AG09309 (cell line): ENCODE data around the gene LYPD5.
A peak's percentile ranks its signal among the peaks of the same experiment; 100 is the strongest.

Experiments used
- DNase-seq: peaks from one replicate; pipeline ENCODE4 v3.0.0-alpha.2; 2010; ENCODE audit warnings: low read depth
- H3K4me3 ChIP-seq: 2 replicates; pipeline ENCODE4 v1.5.1; 2011; ENCODE audit warnings: mild to moderate bottlenecking, low read depth, low read length, moderate library complexity; ENCODE audit not compliant: control insufficient read depth
- CTCF ChIP-seq: IDR thresholded peaks from 2 replicates; pipeline ENCODE4 v1.5.1; 2011; ENCODE audit warnings: mild to moderate bottlenecking, low read depth, low read length, inconsistent platforms; ENCODE audit not compliant: insufficient read depth, control insufficient read depth; ENCODE audit errors: missing control alignments

LYPD5 gene

GRCh38 chr19:43754503-43755255 lies 47.6 kb downstream of the LYPD5 start, which contains the start of gene SMG9:
Gene SMG9 (minus strand): TSS chr19:43754962. CDS start chr19:43750741, 4,221 bp downstream.
- H3K4me3 ChIP-seq = peak within 1 kb of the TSS; percentile 83
- no peak for TF ChIP-seq CTCF
- DNase-seq = peak; percentile 80

GRCh38 chr19:43754253-43754502 lies 48.1 kb downstream of the LYPD5 start:
- H3K4me3 ChIP-seq = peak overlapping the region; percentile 83
- TF ChIP-seq CTCF = no peak
- no peak for DNase-seq

GRCh38 chr19:43752287-43752875 lies 49.9 kb downstream of the LYPD5 start:
- no peak overlapping the region for H3K4me3 ChIP-seq
- DNase-seq = no peak
- TF ChIP-seq CTCF = no peak

GRCh38 chr19:43751466-43752220 lies 50.6 kb downstream of the LYPD5 start:
- TF ChIP-seq CTCF = no peak
- no peak for DNase-seq
- no peak overlapping the region for H3K4me3 ChIP-seq

GRCh38 chr19:43749898-43750297 lies 52.3 kb downstream of the LYPD5 start:
- no peak for DNase-seq
- no peak for TF ChIP-seq CTCF
- H3K4me3 ChIP-seq = no peak overlapping the region

GRCh38 chr19:43749152-43749551 lies 53.1 kb downstream of the LYPD5 start:
- no peak overlapping the region for H3K4me3 ChIP-seq
- no peak for DNase-seq
- TF ChIP-seq CTCF = no peak
